Peyer's patch (tissue), 4 donors: ENCODE measurements around the gene VPS8. TPM values are rescaled to one million over a fixed set of nuclear protein-coding genes. Genes with fewer than 3 reads are reported as not detected.

Experiments
- DNase-seq, 3 donors: peaks; one replicate each; pipeline ENCODE4 v3.0.0-alpha.2; 2017 to 2019
- H3K27ac ChIP-seq, 4 donors: fragments of 200-600 bp; sonication (generic); one replicate each; pipeline ENCODE4 v1.5.1; 2016 to 2019
- H3K27me3 ChIP-seq, 2 donors: fragments of 200-600 bp; sonication (generic); one replicate each; pipeline ENCODE4 v1.5.1; 2019
- H3K36me3 ChIP-seq, 3 donors: fragments of 200-600 bp; sonication (generic); one replicate each; pipeline ENCODE4 v1.5.1; 2016 to 2019
- H3K4me1 ChIP-seq, 4 donors: fragments of 200-600 bp; sonication (generic); one replicate each; pipeline ENCODE4 v1.5.1; 2016 to 2019
- H3K4me3 ChIP-seq, 4 donors: fragments of 200-600 bp; sonication (generic); 1 replicate in 3 of 4; 2 replicates in 1 of 4; pipeline ENCODE4 v1.5.1; 2016 to 2019; ENCODE audit warnings: mild to moderate bottlenecking in 1 of 4
- H3K9me3 ChIP-seq, 4 donors: fragments of 200-600 bp; sonication (generic); one replicate each; pipeline ENCODE4 v1.5.1; 2016 to 2019; ENCODE audit warnings: mild to moderate bottlenecking in 1 of 4
- POLR2A ChIP-seq, 2 donors: fragments of 450-650 bp; IDR thresholded peaks; one replicate each; pipeline ENCODE4 v1.5.1; 2017; ENCODE audit warnings: antibody characterized with exemption in 2 of 2, mild to moderate bottlenecking in 2 of 2, moderate library complexity in 2 of 2
- total RNA-seq, 4 donors: library from RNA; depleted of rRNA; stranded (reverse); fragments of >200 nt; gene quantifications; one replicate each; pipeline ENCODE4 v1.1.0, GENCODE V29; 2016
- TF ChIP-seq, protein P1 (sequence below), 6 experiments: fragments of 450-650 bp in 4 of 6; fragments of 200-600 bp in 2 of 6; sonication (generic) in 1 of 6; IDR thresholded peaks; one replicate each; pipeline ENCODE4 v1.5.1; 2017 to 2019; ENCODE audit warnings: antibody characterized with exemption in 6 of 6, mild to moderate bottlenecking in 3 of 6, moderate library complexity in 1 of 6

The VPS8 gene
- total RNA-seq, 4 donors from 2014 or later: 49.7 to 109 (median 74.3) TPM

DNA sequence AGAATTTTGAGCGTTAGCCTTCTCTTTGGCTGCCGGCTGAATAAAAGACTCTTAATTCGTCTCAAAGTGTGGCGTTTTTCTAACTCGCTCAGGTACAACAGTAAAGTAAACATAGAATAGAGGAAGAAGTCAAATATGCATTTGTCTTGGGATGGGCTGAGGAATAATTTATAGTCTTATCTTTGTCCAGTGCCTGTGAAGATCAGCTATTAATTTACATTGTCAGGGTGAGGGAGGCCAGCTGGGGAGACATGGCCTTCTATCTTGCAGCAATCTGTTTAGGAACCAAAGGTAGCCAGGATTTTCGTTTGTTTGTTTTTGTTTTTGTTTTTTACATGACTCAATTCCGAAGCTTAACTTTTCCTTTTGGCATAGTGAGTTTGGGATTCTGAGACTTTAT, 100.2 kb downstream of the VPS8 start:
- H3K27me3 ChIP-seq: no peaks in the 10 kb centered on the region
- no peak overlapping the region for H3K4me3 ChIP-seq
- H3K27ac ChIP-seq: peak overlapping the region in 1 of 4 donors; percentile 31
- TF ChIP-seq, protein P1, sequence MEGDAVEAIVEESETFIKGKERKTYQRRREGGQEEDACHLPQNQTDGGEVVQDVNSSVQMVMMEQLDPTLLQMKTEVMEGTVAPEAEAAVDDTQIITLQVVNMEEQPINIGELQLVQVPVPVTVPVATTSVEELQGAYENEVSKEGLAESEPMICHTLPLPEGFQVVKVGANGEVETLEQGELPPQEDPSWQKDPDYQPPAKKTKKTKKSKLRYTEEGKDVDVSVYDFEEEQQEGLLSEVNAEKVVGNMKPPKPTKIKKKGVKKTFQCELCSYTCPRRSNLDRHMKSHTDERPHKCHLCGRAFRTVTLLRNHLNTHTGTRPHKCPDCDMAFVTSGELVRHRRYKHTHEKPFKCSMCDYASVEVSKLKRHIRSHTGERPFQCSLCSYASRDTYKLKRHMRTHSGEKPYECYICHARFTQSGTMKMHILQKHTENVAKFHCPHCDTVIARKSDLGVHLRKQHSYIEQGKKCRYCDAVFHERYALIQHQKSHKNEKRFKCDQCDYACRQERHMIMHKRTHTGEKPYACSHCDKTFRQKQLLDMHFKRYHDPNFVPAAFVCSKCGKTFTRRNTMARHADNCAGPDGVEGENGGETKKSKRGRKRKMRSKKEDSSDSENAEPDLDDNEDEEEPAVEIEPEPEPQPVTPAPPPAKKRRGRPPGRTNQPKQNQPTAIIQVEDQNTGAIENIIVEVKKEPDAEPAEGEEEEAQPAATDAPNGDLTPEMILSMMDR (IDR thresholded peaks at IDR 0.05): no peak
- no peak for TF ChIP-seq POLR2A (IDR thresholded peaks at IDR 0.05)
- H3K9me3 ChIP-seq: no peaks in the 10 kb centered on the region
- H3K36me3 ChIP-seq: peaks cover 0 to 12% (median 0%) of the 10 kb centered on the region in 3 donors
- peaks cover 0 to 8% (median 0%) of the 10 kb centered on the region in 4 donors for H3K4me1 ChIP-seq
- DNase-seq: no peak

DNA sequence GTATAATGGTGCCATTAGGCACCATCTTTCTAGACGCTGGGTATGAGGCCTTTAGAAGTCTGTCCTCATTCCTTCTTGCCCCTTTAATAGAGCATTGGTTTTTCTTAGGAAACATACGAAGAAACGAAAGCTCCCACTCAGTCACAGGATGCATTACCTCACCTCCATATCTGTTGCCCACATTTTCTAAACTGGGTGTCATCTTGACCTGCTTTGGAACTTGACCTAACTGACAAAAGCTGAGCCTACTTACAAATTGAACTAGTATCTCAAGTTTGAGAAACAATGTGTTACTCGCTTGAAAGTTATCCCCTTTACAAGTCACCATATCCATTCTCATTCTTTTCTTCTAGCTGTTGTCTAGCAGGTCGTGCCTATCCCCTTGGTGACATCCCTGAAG, 102.7 kb downstream of the VPS8 start:
- no peak overlapping the region for H3K27ac ChIP-seq
- H3K4me1 ChIP-seq: peaks cover 0 to 8% (median 0%) of the 10 kb centered on the region in 4 donors
- no peaks in the 10 kb centered on the region for H3K27me3 ChIP-seq
- H3K9me3 ChIP-seq: no peaks in the 10 kb centered on the region
- TF ChIP-seq POLR2A (IDR thresholded peaks at IDR 0.05): no peak
- TF ChIP-seq, protein P1 (IDR thresholded peaks at IDR 0.05): no peak
- H3K4me3 ChIP-seq: no peak overlapping the region
- no peak for DNase-seq
- peaks cover 0 to 18% (median 0%) of the 10 kb centered on the region in 3 donors for H3K36me3 ChIP-seq

DNA sequence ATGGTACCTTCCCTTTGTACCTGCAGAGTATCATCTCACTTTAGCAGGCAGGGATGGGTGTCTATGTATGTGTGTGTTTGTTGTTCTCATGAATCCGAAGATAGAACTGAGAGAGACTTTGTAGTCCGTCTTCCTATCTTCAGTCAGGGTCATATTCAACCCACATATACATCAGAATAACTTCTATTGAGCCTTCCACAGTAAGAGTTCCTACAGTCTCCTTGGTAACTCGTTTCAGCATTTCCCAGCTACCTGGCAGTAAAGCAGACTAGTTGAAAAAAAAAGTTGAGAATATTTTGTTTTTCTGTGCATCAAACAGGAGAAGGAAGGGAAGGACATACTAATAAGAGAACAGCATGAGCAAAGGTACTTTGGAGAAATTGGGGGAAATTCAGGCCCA, 106.8 kb downstream of the VPS8 start:
- H3K9me3 ChIP-seq: no peaks in the 10 kb centered on the region
- no peak overlapping the region for H3K4me3 ChIP-seq
- H3K27me3 ChIP-seq: no peaks in the 10 kb centered on the region
- no peak overlapping the region for H3K27ac ChIP-seq
- H3K36me3 ChIP-seq: peaks cover 0 to 25% (median 0%) of the 10 kb centered on the region in 3 donors
- no peak for DNase-seq
- TF ChIP-seq, protein P1 (IDR thresholded peaks at IDR 0.05): no peak
- no peak for TF ChIP-seq POLR2A (IDR thresholded peaks at IDR 0.05)
- no peaks in the 10 kb centered on the region for H3K4me1 ChIP-seq

DNA sequence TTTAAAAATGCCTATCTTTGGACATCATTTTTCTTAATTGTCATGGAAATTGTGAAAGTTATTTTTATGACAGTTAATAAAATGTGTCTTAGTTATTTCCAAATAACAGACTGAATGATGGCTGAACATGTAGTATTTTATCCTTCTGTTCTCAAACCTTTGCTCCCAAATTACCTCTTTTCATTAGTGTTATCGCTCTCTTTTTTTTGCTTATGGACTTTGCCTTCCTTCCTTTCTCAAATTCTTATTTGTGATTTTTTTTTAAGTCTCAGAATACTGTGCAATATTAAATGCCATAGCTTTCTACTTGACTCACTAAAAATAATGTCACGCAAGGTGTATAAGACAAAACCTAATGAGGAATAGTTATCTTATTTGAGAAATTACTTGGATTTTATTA, 107.7 kb downstream of the VPS8 start:
- Histone ChIP-seq H3K4me3 (no peak overlapping the region), H3K4me1 (no peaks in the 10 kb centered on the region), H3K27me3 (no peaks in the 10 kb centered on the region), H3K27ac (no peak overlapping the region), H3K9me3 (no peaks in the 10 kb centered on the region), H3K36me3 (peaks cover 0 to 27% (median 0%) of the 10 kb centered on the region in 3 donors)
- DNase-seq: no peak
- no peak for TF ChIP-seq POLR2A (IDR thresholded peaks at IDR 0.05)
- TF ChIP-seq, protein P1 (IDR thresholded peaks at IDR 0.05): no peak

DNA sequence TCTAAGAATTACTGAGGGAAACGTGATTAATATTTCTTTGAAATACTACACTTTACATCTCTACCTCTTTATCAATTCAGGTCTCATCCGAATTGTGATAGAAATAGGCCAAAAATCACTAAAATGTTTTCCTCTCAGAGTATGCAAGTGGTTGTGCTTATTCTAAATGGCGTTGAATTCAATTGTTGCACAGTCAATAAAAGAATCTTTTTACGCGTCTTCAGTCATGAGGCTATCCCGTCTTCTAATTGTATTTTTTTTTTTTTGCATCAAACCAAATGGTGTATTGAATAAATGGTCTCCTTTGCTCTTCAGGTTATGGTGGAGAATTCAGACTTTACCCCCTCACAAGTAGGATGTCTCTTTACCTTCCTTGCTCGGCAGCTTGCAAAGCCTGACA, 112.6 kb downstream of the VPS8 start:
- Histone ChIP-seq H3K27me3 (no peaks in the 10 kb centered on the region), H3K9me3 (no peaks in the 10 kb centered on the region), H3K4me3 (no peak overlapping the region), H3K4me1 (no peaks in the 10 kb centered on the region), H3K36me3 (peaks cover 0 to 37% (median 0%) of the 10 kb centered on the region in 3 donors), H3K27ac (no peak overlapping the region)
- no peak for DNase-seq
- TF ChIP-seq, protein P1 (IDR thresholded peaks at IDR 0.05): no peak
- TF ChIP-seq POLR2A (IDR thresholded peaks at IDR 0.05): no peak

DNA sequence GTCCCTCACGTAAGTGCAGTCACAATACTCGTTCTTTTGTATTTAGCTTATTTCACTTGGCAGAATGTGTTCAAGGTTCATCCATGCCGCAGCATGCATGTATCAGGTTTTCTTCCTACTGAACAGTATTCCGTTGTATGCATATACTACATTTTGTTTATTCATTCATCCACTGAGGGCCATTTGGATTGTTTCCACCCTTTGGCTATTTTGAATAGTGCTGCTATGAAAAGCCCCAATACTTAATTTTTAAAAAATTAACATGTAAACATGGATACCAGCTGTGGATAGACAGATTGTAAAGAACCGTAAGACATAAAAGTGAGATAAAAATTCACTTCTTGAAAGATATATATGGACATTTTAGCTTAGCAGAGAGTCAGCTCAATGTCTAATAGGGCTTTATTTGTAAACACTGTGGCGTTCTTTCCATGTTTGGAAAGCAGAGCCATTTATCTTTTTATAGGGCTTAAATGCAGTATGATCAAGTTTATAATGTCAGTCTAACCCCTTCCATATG, 115.9 kb downstream of the VPS8 start:
- Histone ChIP-seq H3K4me3 (no peak overlapping the region), H3K27ac (no peak overlapping the region), H3K4me1 (no peaks in the 10 kb centered on the region), H3K27me3 (no peaks in the 10 kb centered on the region), H3K9me3 (no peaks in the 10 kb centered on the region), H3K36me3 (peaks cover 0 to 52% (median 0%) of the 10 kb centered on the region in 3 donors)
- DNase-seq: no peak
- TF ChIP-seq POLR2A (IDR thresholded peaks at IDR 0.05): no peak
- TF ChIP-seq, protein P1 (IDR thresholded peaks at IDR 0.05): no peak
